Spleen (tissue), 11 donors: Measurements from ENCODE around the gene OXA1L. TPM values are rescaled to one million over a fixed set of nuclear protein-coding genes. Genes with fewer than 3 reads are reported as not detected.
"Not testable (repeated sequence)": the region's sequence is repeated elsewhere in the genome, so short reads cannot be mapped to it uniquely, and the experiment has no call there.

Experiments used
- DNase-seq: peaks from one replicate; pipeline ENCODE4 v3.0.0-alpha.2; 2020
- H3K27ac ChIP-seq, 8 donors: fragments of 200-600 bp; sonication (generic) in 7 of 8; 1 replicate in 4 of 8; 2 replicates in 4 of 8; pipeline versions ENCODE4 v1.5.0 to v1.8.0; 2016 to 2021; ENCODE audit warnings: inconsistent platforms in 4 of 8, mild to moderate bottlenecking in 4 of 8, moderate library complexity in 1 of 8
- H3K27me3 ChIP-seq, 7 donors: fragments of 200-600 bp; sonication (generic) in 6 of 7; replicated peaks in 1 of 7; 1 replicate in 4 of 7; 2 replicates in 3 of 7; pipeline versions ENCODE4 v1.5.0 to v1.8.0; 2016 to 2021; ENCODE audit warnings: inconsistent platforms in 3 of 7, mild to moderate bottlenecking in 1 of 7
- H3K36me3 ChIP-seq, 6 donors: fragments of 200-600 bp; sonication (generic) in 5 of 6; 1 replicate in 4 of 6; 2 replicates in 2 of 6; pipeline versions ENCODE4 v1.5.0 to v1.8.0; 2016 to 2021; ENCODE audit warnings: inconsistent platforms in 2 of 6
- H3K4me1 ChIP-seq, 6 donors: fragments of 200-600 bp; sonication (generic) in 5 of 6; 1 replicate in 3 of 6; 2 replicates in 3 of 6; pipeline versions ENCODE4 v1.5.0 to v1.8.0; 2016 to 2021; ENCODE audit warnings: inconsistent platforms in 3 of 6
- H3K4me3 ChIP-seq, 8 donors: fragments of 200-600 bp; sonication (generic) in 7 of 8; 1 replicate in 4 of 8; 2 replicates in 4 of 8; pipeline versions ENCODE4 v1.5.0 to v1.8.0; 2016 to 2021; ENCODE audit warnings: inconsistent platforms in 4 of 8, mild to moderate bottlenecking in 4 of 8, moderate library complexity in 2 of 8
- H3K9me3 ChIP-seq, 8 donors: fragments of 200-600 bp; sonication (generic) in 7 of 8; 1 replicate in 4 of 8; 2 replicates in 4 of 8; pipeline versions ENCODE4 v1.5.0 to v1.8.0; 2016 to 2021; ENCODE audit warnings: inconsistent platforms in 4 of 8
- POLR2A ChIP-seq, 3 donors: fragments of 450-650 bp; IDR thresholded peaks; one replicate each; pipeline ENCODE4 v1.5.1; 2017; ENCODE audit warnings: antibody characterized with exemption in 3 of 3, mild to moderate bottlenecking in 1 of 3
- POLR2AphosphoS5 ChIP-seq, 3 donors: sonication (generic); formaldehyde crosslinking; IDR thresholded peaks; one replicate each; pipeline ENCODE4 v1.5.1; 2017; ENCODE audit warnings: antibody characterized with exemption in 3 of 3
- WGBS, 5 donors: extraction: QIAGEN DNeasy Blood & Tissue Kit in 3 of 5; methylation state at CpG; one replicate each; pipeline versions ENCODE4 v1.1.5 to v1.1.7; 2013 to 2018; 5-methylcytosine and 5-hydroxymethylcytosine counted together
- intact Hi-C: fragments of 100-400 bp; cut with DNase I; formaldehyde crosslinking; loops from one replicate; pipeline ENCODE4 v1.15.0; 2023; ENCODE audit warnings: low total_unique reads
- polyA plus RNA-seq, 3 donors: library from polyadenylated mRNA; stranded (reverse); fragments of 200-250 nt; gene quantifications; one replicate each; pipeline ENCODE4 v1.2.1, GENCODE V29; 2013
- total RNA-seq, 7 donors: library from RNA; depleted of rRNA in 3 of 7; stranded (reverse); fragments of >200 nt in 3 of 7; fragmentation: NEBNext Ultra II Directional in 4 of 7; extraction: Animal tissue kit (Norgen Biotek cat#: 25700) in 4 of 7; gene quantifications; one replicate each; pipeline versions ENCODE4 v1.1.0 to v1.2.1, GENCODE V29; 2016 to 2021
- TF ChIP-seq, protein P1 (sequence below), 11 experiments: fragments of 200-600 bp in 7 of 11; fragments of 450-650 bp in 4 of 11; sonication (generic) in 4 of 11; IDR thresholded peaks in 8 of 11; conservative IDR thresholded peaks in 3 of 11; 1 replicate in 7 of 11; 2 replicates in 4 of 11; pipeline versions ENCODE4 v1.4.0 to v1.8.0; 2016 to 2021; ENCODE audit warnings: antibody characterized with exemption in 11 of 11, inconsistent platforms in 4 of 11, mild to moderate bottlenecking in 1 of 11
- donor health status: healthy with polysubstance abuse.
- donor health status: DM: no; HTN: no; CAD: no; lungs with moderate emphysema.
- donor health status: DM: no; HTN: no; CAD: no.
- donor health status: Bipolar disorder and iron deficiency.
- donor health status: healthy.
- donor health status: DM: no; HTN: no; CAD: no.
- donor health status: DM: yes; HTN: yes; CAD: no.

The OXA1L gene
- total and polyA plus RNA-seq, 10 donors = 73.5 to 133 (median 109) TPM

GRCh38 chr14:22735096-22735495 is 31.4 kb upstream of the OXA1L start:
- Histone ChIP-seq H3K27me3 (no peaks in the 10 kb centered on the region), H3K4me3 (no peak overlapping the region), H3K36me3 (no peaks in the 10 kb centered on the region), H3K9me3 (no peaks in the 10 kb centered on the region), H3K4me1 (peaks cover 0 to 5% (median 0%) of the 10 kb centered on the region in 6 donors), H3K27ac (no peak overlapping the region)
- DNase-seq = no peak
- TF ChIP-seq POLR2AphosphoS5 (IDR thresholded peaks at IDR 0.05) (no peak), POLR2A (IDR thresholded peaks at IDR 0.05) (no peak)
- TF ChIP-seq, protein P1, sequence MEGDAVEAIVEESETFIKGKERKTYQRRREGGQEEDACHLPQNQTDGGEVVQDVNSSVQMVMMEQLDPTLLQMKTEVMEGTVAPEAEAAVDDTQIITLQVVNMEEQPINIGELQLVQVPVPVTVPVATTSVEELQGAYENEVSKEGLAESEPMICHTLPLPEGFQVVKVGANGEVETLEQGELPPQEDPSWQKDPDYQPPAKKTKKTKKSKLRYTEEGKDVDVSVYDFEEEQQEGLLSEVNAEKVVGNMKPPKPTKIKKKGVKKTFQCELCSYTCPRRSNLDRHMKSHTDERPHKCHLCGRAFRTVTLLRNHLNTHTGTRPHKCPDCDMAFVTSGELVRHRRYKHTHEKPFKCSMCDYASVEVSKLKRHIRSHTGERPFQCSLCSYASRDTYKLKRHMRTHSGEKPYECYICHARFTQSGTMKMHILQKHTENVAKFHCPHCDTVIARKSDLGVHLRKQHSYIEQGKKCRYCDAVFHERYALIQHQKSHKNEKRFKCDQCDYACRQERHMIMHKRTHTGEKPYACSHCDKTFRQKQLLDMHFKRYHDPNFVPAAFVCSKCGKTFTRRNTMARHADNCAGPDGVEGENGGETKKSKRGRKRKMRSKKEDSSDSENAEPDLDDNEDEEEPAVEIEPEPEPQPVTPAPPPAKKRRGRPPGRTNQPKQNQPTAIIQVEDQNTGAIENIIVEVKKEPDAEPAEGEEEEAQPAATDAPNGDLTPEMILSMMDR (IDR thresholded peaks at IDR 0.05 in 8 of 11, conservative IDR thresholded peaks at IDR 0.05 in 3 of 11) = no peak
- intact Hi-C loops = no loop called here
- 72 to 88% (median 85%) methylated on average over 2 of the region's 2 CpGs for WGBS, 5 donors

GRCh38 chr14:22736384-22736783 is 30.1 kb upstream of the OXA1L start:
- H3K36me3 ChIP-seq, H3K9me3 ChIP-seq, H3K27me3 ChIP-seq, DNase-seq, H3K4me3 ChIP-seq, intact Hi-C loops, H3K27ac ChIP-seq, H3K4me1 ChIP-seq: not testable (repeated sequence)
- WGBS, 5 donors = 89 to 97% (median 94%) methylated on average over 11 to 14 of the region's 14 CpGs

- Histone ChIP-seq H3K27ac (no peak overlapping the region), H3K9me3 (no peaks in the 10 kb centered on the region), H3K4me3 (no peak overlapping the region), H3K36me3 (no peaks in the 10 kb centered on the region), H3K27me3 (no peaks in the 10 kb centered on the region), H3K4me1 (peaks cover 0 to 5% (median 0%) of the 10 kb centered on the region in 6 donors)
- WGBS, 5 donors = 83 to 97% (median 95%) methylated on average over 1 of the region's 1 CpG
- intact Hi-C loops = no loop called here
- TF ChIP-seq POLR2A (IDR thresholded peaks at IDR 0.05) = no peak
- TF ChIP-seq, protein P1 (IDR thresholded peaks at IDR 0.05 in 8 of 11, conservative IDR thresholded peaks at IDR 0.05 in 3 of 11) = no peak
- no peak for DNase-seq
Measured at GRCh38 chr14:22737052-22737451, 29.4 kb upstream of the OXA1L start.

GRCh38 chr14:22739423-22739822 is 27.1 kb upstream of the OXA1L start:
- WGBS, 5 donors = 38 to 45% (median 42%) methylated on average over 1 of the region's 1 CpG
- Histone ChIP-seq H3K27me3 (no peaks in the 10 kb centered on the region), H3K27ac (no peak overlapping the region), H3K9me3 (no peaks in the 10 kb centered on the region), H3K4me3 (no peak overlapping the region), H3K4me1 (peaks cover 0 to 5% (median 0%) of the 10 kb centered on the region in 6 donors), H3K36me3 (no peaks in the 10 kb centered on the region)
- intact Hi-C loops = no loop called here
- DNase-seq = no peak
- TF ChIP-seq POLR2A (IDR thresholded peaks at IDR 0.05) = no peak
- TF ChIP-seq, protein P1 (IDR thresholded peaks at IDR 0.05 in 8 of 11, conservative IDR thresholded peaks at IDR 0.05 in 3 of 11) = no peak
- no peak for TF ChIP-seq POLR2AphosphoS5 (IDR thresholded peaks at IDR 0.05)

GRCh38 chr14:22740020-22740419 is 26.5 kb upstream of the OXA1L start:
- DNase-seq = no peak
- Histone ChIP-seq H3K27ac (no peak overlapping the region), H3K9me3 (no peaks in the 10 kb centered on the region), H3K27me3 (no peaks in the 10 kb centered on the region), H3K4me3 (no peak overlapping the region), H3K4me1 (peaks cover 0 to 5% (median 0%) of the 10 kb centered on the region in 6 donors), H3K36me3 (no peaks in the 10 kb centered on the region)
- intact Hi-C loops = no loop called here
- WGBS, 5 donors = 70 to 79% (median 73%) methylated on average over 3 of the region's 3 CpGs
- TF ChIP-seq POLR2AphosphoS5 (IDR thresholded peaks at IDR 0.05) = no peak
- TF ChIP-seq, protein P1 (IDR thresholded peaks at IDR 0.05 in 8 of 11, conservative IDR thresholded peaks at IDR 0.05 in 3 of 11) = no peak
- no peak for TF ChIP-seq POLR2A (IDR thresholded peaks at IDR 0.05)
